Left ventricle myocardium inferior (tissue), 1 donor: ENCODE results near the gene FAM8A1. TPM values are rescaled to one million over a fixed set of nuclear protein-coding genes. Genes with fewer than 3 reads are reported as not detected.

Source experiments
- DNase-seq: peaks from one replicate; pipeline ENCODE4 v3.0.0-alpha.2; 2020
- H3K27ac ChIP-seq: fragments of 200-600 bp; replicated peaks from 2 replicates; pipeline ENCODE4 v1.8.0; 2021
- H3K27me3 ChIP-seq: fragments of 200-600 bp; 2 replicates; pipeline ENCODE4 v1.8.0; 2021; ENCODE audit warnings: low read depth
- H3K36me3 ChIP-seq: fragments of 200-600 bp; 2 replicates; pipeline ENCODE4 v1.8.0; 2021
- H3K4me1 ChIP-seq: fragments of 200-600 bp; 2 replicates; pipeline ENCODE4 v1.8.0; 2021
- H3K4me3 ChIP-seq: fragments of 200-600 bp; 2 replicates; pipeline ENCODE4 v1.8.0; 2021; ENCODE audit warnings: mild to moderate bottlenecking, moderate library complexity
- H3K9me3 ChIP-seq: fragments of 200-600 bp; replicated peaks from 2 replicates; pipeline ENCODE4 v1.8.0; 2021
- CTCF ChIP-seq: fragments of 200-600 bp; IDR thresholded peaks from 2 replicates; pipeline ENCODE4 v1.8.0; 2021; ENCODE audit warnings: antibody characterized with exemption, mild to moderate bottlenecking, borderline replicate concordance
- intact Hi-C: fragments of 100-400 bp; cut with micrococcal nuclease; formaldehyde crosslinking; loops from one replicate; pipeline ENCODE4 v1.11.0; 2022
- total RNA-seq: library from RNA; stranded (reverse); fragmentation: NEBNext Ultra II Directional; extraction: Animal tissue kit (Norgen Biotek cat#: 25700); gene quantifications from one replicate; pipeline ENCODE4 v1.2.1, GENCODE V29; 2021
- donor health status: DM: no; HTN: yes; CAD: no; lungs with severe emphysema.

Gene FAM8A1
- total RNA-seq, 1 donor from 2014 or later, result 17.2 TPM

DNA sequence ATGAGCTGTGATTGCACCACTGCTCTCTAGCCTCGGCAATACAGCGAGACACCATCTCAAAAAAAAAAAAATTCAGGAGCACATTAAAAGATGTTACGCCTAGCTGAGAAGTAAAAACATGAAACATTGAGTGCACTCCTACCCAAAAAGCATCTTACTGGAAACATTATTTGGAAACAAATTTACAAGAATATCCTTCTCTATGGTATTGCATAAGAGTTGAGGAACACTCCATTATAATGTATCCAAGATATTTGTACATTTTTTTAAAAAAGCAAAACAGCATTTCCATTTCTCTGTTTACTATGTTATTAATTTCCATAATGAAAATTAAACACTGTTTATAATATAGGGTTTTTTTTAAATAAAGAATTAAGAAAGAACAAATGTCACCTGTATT lies 48.6 kb downstream of the FAM8A1 start:
- Histone ChIP-seq H3K36me3 (peaks cover 62% of the 10 kb centered on the region), H3K4me1 (peaks cover 9% of the 10 kb centered on the region), H3K4me3 (no peak overlapping the region), H3K9me3 (no peaks in the 10 kb centered on the region), H3K27me3 (no peaks in the 10 kb centered on the region), H3K27ac (no peak overlapping the region)
- TF ChIP-seq CTCF, result no peak
- intact Hi-C loops, result no loop called here
- DNase-seq, result no peak

GRCh38 chr6:17650656-17651309 lies 50.7 kb downstream of the FAM8A1 start:
- peaks cover 9% of the 10 kb centered on the region for H3K4me1 ChIP-seq
- no peaks in the 10 kb centered on the region for H3K27me3 ChIP-seq
- H3K36me3 ChIP-seq, result peaks cover 54% of the 10 kb centered on the region
- no peak for DNase-seq
- H3K9me3 ChIP-seq, result no peaks in the 10 kb centered on the region
- no peak overlapping the region for H3K4me3 ChIP-seq
- TF ChIP-seq CTCF, result no peak
- no peak overlapping the region for H3K27ac ChIP-seq
- intact Hi-C loops, result no loop called here

GRCh38 chr6:17653198-17653882 lies 53.2 kb downstream of the FAM8A1 start:
- intact Hi-C loops, result no loop called here
- DNase-seq, result no peak
- TF ChIP-seq CTCF, result no peak
- no peak overlapping the region for H3K27ac ChIP-seq
- no peaks in the 10 kb centered on the region for H3K9me3 ChIP-seq
- H3K4me3 ChIP-seq, result no peak overlapping the region
- peaks cover 29% of the 10 kb centered on the region for H3K4me1 ChIP-seq
- no peaks in the 10 kb centered on the region for H3K27me3 ChIP-seq
- peaks cover 31% of the 10 kb centered on the region for H3K36me3 ChIP-seq

- no peak overlapping the region for H3K4me3 ChIP-seq
- peaks cover 36% of the 10 kb centered on the region for H3K36me3 ChIP-seq
- peaks cover 21% of the 10 kb centered on the region for H3K4me1 ChIP-seq
- H3K9me3 ChIP-seq, result no peaks in the 10 kb centered on the region
- DNase-seq, result no peak
- no peaks in the 10 kb centered on the region for H3K27me3 ChIP-seq
- no peak overlapping the region for H3K27ac ChIP-seq
- no peak for TF ChIP-seq CTCF
- intact Hi-C loops, result no loop called here
Measured at GRCh38 chr6:17656092-17656491, 56.0 kb downstream of the FAM8A1 start.

- Histone ChIP-seq H3K27me3 (no peaks in the 10 kb centered on the region), H3K27ac (no peak overlapping the region), H3K4me1 (peaks cover 21% of the 10 kb centered on the region), H3K4me3 (no peak overlapping the region), H3K36me3 (peaks cover 42% of the 10 kb centered on the region), H3K9me3 (no peaks in the 10 kb centered on the region)
- TF ChIP-seq CTCF, result no peak
- intact Hi-C loops, result no loop called here
- no peak for DNase-seq
Measured at GRCh38 chr6:17656644-17657043, 56.5 kb downstream of the FAM8A1 start.

Other genes starting within 250 kb of the FAM8A1 start
- gene CAP2, start 206.7 kb upstream of the FAM8A1 start, total RNA-seq, result 149 TPM
- 24.1 TPM for gene NUP153, start 106.6 kb downstream of the FAM8A1 start, total RNA-seq